ENCODE data around the gene PRKCB. TPM values are rescaled to one million over a fixed set of nuclear protein-coding genes. Genes with fewer than 3 reads are reported as not detected.
A peak's percentile ranks its signal among the peaks of the same experiment; 100 is the strongest.

Gene PRKCB
- total and polyA plus RNA-seq, 4 donors: 1.6 to 9.4 (median 4.0) TPM

DNA sequence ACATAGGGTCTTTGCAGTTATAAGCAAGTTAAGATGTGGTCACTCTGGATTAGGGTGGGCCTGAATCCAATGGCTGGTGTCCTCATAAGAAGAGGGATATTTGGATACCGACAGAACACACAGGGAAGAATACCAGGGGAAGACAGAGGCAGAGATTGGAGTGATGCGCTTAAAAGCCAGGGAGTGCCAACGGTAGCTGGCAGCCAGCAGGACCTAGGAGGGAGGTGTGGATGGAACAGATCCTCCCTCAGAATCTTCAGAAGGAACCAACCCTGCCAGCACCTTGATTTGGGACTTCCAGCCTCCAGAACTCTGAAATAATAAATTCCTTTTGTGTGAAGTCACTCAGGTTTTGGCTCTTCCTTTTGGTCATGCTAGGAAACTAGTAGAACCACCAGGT is 310.1 kb downstream of the PRKCB start:
- WGBS: 87% methylated on average over 3 of the region's 3 CpGs
- Histone ChIP-seq H3K27ac (ENCODE audit: low read depth in 1 of 2, low read length in 2 of 2) (no peak overlapping the region), H3K4me1 (ENCODE audit: control insufficient read depth in 4 of 4, insufficient read depth in 4 of 4, low read length in 3 of 4) (no peaks in the 10 kb centered on the region), H3K9ac (ENCODE audit: low read depth in 1 of 2, low read length in 2 of 2) (no peak overlapping the region), H3K9me3 (ENCODE audit: control insufficient read depth in 4 of 4, low read length in 3 of 4) (no peaks in the 10 kb centered on the region), H3K4me3 (ENCODE audit: low read depth in 1 of 3, low read length in 3 of 3) (no peak overlapping the region), H3K27me3 (ENCODE audit: control insufficient read depth in 4 of 4, insufficient read depth in 4 of 4, low read length in 3 of 4) (no peaks in the 10 kb centered on the region), H3K36me3 (ENCODE audit: control insufficient read depth in 4 of 4, insufficient read depth in 3 of 4, low read depth in 1 of 4, low read length in 3 of 4) (no peaks in the 10 kb centered on the region)
- TF ChIP-seq JUND (IDR thresholded peaks at IDR 0.05) (no peak), EGR1 (IDR thresholded peaks at IDR 0.05; ENCODE audit: low read depth in 2 of 2) (no peak), RAD21 (IDR thresholded peaks at IDR 0.05) (no peak), YY1 (IDR thresholded peaks at IDR 0.05) (no peak), FOXA1 (IDR thresholded peaks at IDR 0.05) (no peak), HNF4A (conservative IDR thresholded peaks at IDR 0.05) (no peak), NR2F2 (IDR thresholded peaks at IDR 0.05) (no peak), TAF1 (conservative IDR thresholded peaks at IDR 0.05) (no peak), FOXA2 (IDR thresholded peaks at IDR 0.05) (no peak)
- TF ChIP-seq, protein P1, sequence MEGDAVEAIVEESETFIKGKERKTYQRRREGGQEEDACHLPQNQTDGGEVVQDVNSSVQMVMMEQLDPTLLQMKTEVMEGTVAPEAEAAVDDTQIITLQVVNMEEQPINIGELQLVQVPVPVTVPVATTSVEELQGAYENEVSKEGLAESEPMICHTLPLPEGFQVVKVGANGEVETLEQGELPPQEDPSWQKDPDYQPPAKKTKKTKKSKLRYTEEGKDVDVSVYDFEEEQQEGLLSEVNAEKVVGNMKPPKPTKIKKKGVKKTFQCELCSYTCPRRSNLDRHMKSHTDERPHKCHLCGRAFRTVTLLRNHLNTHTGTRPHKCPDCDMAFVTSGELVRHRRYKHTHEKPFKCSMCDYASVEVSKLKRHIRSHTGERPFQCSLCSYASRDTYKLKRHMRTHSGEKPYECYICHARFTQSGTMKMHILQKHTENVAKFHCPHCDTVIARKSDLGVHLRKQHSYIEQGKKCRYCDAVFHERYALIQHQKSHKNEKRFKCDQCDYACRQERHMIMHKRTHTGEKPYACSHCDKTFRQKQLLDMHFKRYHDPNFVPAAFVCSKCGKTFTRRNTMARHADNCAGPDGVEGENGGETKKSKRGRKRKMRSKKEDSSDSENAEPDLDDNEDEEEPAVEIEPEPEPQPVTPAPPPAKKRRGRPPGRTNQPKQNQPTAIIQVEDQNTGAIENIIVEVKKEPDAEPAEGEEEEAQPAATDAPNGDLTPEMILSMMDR (IDR thresholded peaks at IDR 0.05; ENCODE audit: low read depth, low read length, missing input control): no peak
- TF ChIP-seq, protein P2, sequence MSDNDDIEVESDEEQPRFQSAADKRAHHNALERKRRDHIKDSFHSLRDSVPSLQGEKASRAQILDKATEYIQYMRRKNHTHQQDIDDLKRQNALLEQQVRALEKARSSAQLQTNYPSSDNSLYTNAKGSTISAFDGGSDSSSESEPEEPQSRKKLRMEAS (IDR thresholded peaks at IDR 0.05): no peak
- no peak for DNase-seq (ENCODE audit: low spot score)

DNA sequence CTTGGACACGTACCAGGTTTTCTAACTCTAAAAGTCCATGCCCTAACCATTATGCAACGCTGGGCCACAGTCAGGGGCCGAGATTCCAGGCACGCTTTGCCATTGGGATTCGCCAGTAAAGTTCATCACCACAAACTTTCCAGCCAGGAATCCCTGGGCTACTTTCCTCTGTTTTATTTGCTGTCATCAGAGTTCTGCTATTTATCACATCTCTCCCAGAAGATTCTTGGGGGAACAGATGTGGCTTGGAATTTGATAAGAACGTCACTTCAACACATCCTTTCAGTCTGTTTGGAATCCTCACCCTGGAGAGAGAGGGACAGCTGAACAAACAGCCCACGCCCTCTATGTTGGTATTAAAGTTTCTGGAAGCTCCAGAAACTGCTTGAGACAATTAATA is 310.7 kb downstream of the PRKCB start:
- Histone ChIP-seq H3K9me3 (ENCODE audit: control insufficient read depth in 4 of 4, low read length in 3 of 4) (no peaks in the 10 kb centered on the region), H3K9ac (ENCODE audit: low read depth in 1 of 2, low read length in 2 of 2) (no peak overlapping the region), H3K4me1 (ENCODE audit: control insufficient read depth in 4 of 4, insufficient read depth in 4 of 4, low read length in 3 of 4) (no peaks in the 10 kb centered on the region), H3K27ac (ENCODE audit: low read depth in 1 of 2, low read length in 2 of 2) (no peak overlapping the region), H3K36me3 (ENCODE audit: control insufficient read depth in 4 of 4, insufficient read depth in 3 of 4, low read depth in 1 of 4, low read length in 3 of 4) (no peaks in the 10 kb centered on the region), H3K27me3 (ENCODE audit: control insufficient read depth in 4 of 4, insufficient read depth in 4 of 4, low read length in 3 of 4) (no peaks in the 10 kb centered on the region), H3K4me3 (ENCODE audit: low read depth in 1 of 3, low read length in 3 of 3) (no peak overlapping the region)
- TF ChIP-seq, protein P3, sequence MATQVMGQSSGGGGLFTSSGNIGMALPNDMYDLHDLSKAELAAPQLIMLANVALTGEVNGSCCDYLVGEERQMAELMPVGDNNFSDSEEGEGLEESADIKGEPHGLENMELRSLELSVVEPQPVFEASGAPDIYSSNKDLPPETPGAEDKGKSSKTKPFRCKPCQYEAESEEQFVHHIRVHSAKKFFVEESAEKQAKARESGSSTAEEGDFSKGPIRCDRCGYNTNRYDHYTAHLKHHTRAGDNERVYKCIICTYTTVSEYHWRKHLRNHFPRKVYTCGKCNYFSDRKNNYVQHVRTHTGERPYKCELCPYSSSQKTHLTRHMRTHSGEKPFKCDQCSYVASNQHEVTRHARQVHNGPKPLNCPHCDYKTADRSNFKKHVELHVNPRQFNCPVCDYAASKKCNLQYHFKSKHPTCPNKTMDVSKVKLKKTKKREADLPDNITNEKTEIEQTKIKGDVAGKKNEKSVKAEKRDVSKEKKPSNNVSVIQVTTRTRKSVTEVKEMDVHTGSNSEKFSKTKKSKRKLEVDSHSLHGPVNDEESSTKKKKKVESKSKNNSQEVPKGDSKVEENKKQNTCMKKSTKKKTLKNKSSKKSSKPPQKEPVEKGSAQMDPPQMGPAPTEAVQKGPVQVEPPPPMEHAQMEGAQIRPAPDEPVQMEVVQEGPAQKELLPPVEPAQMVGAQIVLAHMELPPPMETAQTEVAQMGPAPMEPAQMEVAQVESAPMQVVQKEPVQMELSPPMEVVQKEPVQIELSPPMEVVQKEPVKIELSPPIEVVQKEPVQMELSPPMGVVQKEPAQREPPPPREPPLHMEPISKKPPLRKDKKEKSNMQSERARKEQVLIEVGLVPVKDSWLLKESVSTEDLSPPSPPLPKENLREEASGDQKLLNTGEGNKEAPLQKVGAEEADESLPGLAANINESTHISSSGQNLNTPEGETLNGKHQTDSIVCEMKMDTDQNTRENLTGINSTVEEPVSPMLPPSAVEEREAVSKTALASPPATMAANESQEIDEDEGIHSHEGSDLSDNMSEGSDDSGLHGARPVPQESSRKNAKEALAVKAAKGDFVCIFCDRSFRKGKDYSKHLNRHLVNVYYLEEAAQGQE (IDR thresholded peaks at IDR 0.05): peak; percentile 15
- TF ChIP-seq RXRA (IDR thresholded peaks at IDR 0.05): peak; percentile 17 to 21
- no peak for TF ChIP-seq JUND (IDR thresholded peaks at IDR 0.05)
- peak; percentile 54 for TF ChIP-seq NR2F2 (IDR thresholded peaks at IDR 0.05)
- no peak for TF ChIP-seq TAF1 (conservative IDR thresholded peaks at IDR 0.05)
- WGBS: 54% methylated on average over 7 of the region's 7 CpGs
- no peak for DNase-seq (ENCODE audit: low spot score)

DNA sequence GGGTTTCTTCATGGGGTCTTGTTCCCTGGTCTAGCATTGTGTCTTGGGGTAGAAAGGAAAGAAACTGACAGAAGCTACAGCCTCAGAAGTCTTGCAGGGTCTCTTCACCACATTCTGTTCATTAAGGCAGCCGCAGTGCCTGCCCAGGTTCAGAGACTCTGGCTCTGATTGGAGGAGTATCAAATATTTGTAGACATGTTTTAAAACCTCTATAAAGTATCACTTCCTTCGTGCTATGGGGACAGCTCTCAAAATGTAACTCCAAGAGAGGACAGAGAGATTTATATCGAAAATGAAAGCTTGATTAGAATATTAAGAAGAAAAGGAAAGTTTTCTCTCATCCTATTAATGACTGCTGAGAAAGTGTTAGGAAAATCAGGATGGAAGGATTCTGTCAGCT is 313.3 kb downstream of the PRKCB start:
- Histone ChIP-seq H3K4me1 (ENCODE audit: control insufficient read depth in 4 of 4, insufficient read depth in 4 of 4, low read length in 3 of 4) (no peaks in the 10 kb centered on the region), H3K27me3 (ENCODE audit: control insufficient read depth in 4 of 4, insufficient read depth in 4 of 4, low read length in 3 of 4) (no peaks in the 10 kb centered on the region), H3K9me3 (ENCODE audit: control insufficient read depth in 4 of 4, low read length in 3 of 4) (no peaks in the 10 kb centered on the region), H3K4me3 (ENCODE audit: low read depth in 1 of 3, low read length in 3 of 3) (no peak overlapping the region), H3K27ac (ENCODE audit: low read depth in 1 of 2, low read length in 2 of 2) (no peak overlapping the region), H3K9ac (ENCODE audit: low read depth in 1 of 2, low read length in 2 of 2) (no peak overlapping the region), H3K36me3 (ENCODE audit: control insufficient read depth in 4 of 4, insufficient read depth in 3 of 4, low read depth in 1 of 4, low read length in 3 of 4) (no peaks in the 10 kb centered on the region)
- 68% methylated on average over 3 of the region's 3 CpGs for WGBS
- no peak for DNase-seq (ENCODE audit: low spot score)
- TF ChIP-seq, protein P3 (IDR thresholded peaks at IDR 0.05): no peak
- no peak for TF ChIP-seq RAD21 (IDR thresholded peaks at IDR 0.05)
- TF ChIP-seq, protein P4, sequence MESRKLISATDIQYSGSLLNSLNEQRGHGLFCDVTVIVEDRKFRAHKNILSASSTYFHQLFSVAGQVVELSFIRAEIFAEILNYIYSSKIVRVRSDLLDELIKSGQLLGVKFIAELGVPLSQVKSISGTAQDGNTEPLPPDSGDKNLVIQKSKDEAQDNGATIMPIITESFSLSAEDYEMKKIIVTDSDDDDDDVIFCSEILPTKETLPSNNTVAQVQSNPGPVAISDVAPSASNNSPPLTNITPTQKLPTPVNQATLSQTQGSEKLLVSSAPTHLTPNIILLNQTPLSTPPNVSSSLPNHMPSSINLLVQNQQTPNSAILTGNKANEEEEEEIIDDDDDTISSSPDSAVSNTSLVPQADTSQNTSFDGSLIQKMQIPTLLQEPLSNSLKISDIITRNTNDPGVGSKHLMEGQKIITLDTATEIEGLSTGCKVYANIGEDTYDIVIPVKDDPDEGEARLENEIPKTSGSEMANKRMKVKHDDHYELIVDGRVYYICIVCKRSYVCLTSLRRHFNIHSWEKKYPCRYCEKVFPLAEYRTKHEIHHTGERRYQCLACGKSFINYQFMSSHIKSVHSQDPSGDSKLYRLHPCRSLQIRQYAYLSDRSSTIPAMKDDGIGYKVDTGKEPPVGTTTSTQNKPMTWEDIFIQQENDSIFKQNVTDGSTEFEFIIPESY (IDR thresholded peaks at IDR 0.05): no peak
- TF ChIP-seq FOXA1 (IDR thresholded peaks at IDR 0.05): no peak
- no peak for TF ChIP-seq FOXA2 (IDR thresholded peaks at IDR 0.05)
- TF ChIP-seq, protein P1 (IDR thresholded peaks at IDR 0.05; ENCODE audit: low read depth, low read length, missing input control): no peak
- TF ChIP-seq TAF1 (conservative IDR thresholded peaks at IDR 0.05): no peak
